Activated CD4-positive, alpha-beta T cell treated with anti-CD3 and anti-CD28 coated beads, Interleukin-10, Interleukin-2, amounts not matched to agents 100 ng/mL and 50 ng/mL, durations not matched to agents 16 hours and 8 hours (primary cell): ENCODE measurements around the gene LAMP5.

Experiments used
- DNase-seq: peaks from one replicate; pipeline ENCODE4 v3.0.0-alpha.2; 2020

The LAMP5 gene, protein sequence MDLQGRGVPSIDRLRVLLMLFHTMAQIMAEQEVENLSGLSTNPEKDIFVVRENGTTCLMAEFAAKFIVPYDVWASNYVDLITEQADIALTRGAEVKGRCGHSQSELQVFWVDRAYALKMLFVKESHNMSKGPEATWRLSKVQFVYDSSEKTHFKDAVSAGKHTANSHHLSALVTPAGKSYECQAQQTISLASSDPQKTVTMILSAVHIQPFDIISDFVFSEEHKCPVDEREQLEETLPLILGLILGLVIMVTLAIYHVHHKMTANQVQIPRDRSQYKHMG

DNA sequence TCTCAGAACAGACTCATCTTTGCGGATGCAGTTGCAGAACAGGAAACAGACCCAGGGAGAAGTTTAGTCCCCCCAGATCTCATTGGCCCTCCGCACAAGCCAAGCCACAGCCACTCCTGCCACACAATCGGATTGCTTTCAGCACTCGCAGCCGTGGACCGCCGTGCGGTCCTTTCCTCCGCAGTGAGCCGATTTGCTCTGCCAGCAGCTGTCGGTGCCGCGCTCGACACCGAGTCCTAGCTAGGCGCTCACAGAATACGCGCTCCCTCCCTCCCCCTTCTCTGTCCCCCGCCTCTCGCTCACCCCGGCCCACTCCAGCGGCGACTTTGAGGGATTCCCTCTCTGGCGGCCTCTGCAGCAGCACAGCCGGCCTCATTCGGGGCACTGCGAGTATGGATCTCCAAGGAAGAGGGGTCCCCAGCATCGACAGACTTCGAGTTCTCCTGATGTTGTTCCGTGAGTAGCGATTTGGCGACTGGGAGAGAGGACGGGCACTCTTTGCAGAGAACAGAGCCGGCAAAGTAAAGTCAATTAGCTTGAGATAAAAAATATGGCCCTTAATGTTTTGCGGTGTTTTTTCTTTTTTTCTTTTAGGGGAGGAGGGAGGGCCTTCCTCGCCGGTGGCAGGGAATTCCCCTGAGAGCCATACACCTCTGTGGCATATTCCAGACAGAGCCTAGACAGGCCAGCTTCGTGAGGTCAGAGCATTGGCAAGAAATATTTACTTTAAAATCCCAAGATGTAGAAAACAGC is at the start of gene LAMP5:
Gene LAMP5, plus strand, starts transcription at position 130 of the 753 bp plus-strand sequence. Its CDS starts 263 bp downstream, at position 393.
- no peak for DNase-seq

- no peak for DNase-seq
These were observed 46.4 kb upstream of the LAMP5 start for GRCh38 chr20:9467995-9468394.

- DNase-seq: no peak
These were observed 39.5 kb upstream of the LAMP5 start for GRCh38 chr20:9474835-9475415.

DNA sequence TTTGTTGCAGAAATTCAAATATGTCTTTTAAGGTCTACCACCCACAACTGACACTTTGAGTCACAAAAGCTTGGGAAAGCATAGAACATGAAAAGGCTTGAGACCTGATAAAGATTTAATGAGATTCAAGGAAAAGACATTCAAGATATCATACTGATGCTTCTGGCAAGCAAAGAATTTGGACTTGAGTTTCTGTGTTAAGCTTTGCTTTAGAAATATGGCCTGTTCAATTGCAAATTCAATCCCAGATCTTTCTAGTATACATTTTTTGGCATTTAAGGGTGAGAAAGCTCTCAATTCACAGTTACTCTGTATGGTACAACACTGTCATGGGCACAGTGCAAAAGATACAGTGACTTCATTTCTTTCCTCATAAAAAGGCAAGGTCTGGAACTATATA is 38.9 kb upstream of the LAMP5 start:
- no peak for DNase-seq

GRCh38 chr20:9476174-9476573 is 38.2 kb upstream of the LAMP5 start:
- no peak for DNase-seq

GRCh38 chr20:9476637-9477036 is 37.8 kb upstream of the LAMP5 start:
- DNase-seq: no peak

DNA sequence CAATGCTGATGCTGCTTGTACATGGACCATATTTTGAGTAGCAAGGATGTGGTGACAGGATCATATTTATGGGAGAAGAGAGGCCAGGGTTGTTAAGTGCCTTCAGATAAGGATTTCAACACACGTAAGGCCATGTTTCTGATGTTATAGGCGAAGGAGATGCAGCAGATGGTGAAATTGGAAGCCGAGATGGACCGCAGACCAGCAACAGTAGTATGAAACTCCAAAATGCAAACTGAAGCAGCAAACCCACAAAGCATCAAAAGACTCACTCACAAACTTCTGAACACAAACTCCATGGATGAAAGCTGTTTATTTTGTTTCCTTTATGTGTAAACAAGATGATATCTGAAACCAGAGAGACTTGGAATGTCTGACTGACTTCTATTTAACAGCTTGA is 35.6 kb upstream of the LAMP5 start:
- no peak for DNase-seq

- DNase-seq: no peak
These were observed 34.3 kb upstream of the LAMP5 start for GRCh38 chr20:9480066-9480465.

GRCh38 chr20:9482180-9482579 is 32.2 kb upstream of the LAMP5 start:
- no peak for DNase-seq

GRCh38 chr20:9483131-9483530 is 31.3 kb upstream of the LAMP5 start:
- DNase-seq: no peak

DNA sequence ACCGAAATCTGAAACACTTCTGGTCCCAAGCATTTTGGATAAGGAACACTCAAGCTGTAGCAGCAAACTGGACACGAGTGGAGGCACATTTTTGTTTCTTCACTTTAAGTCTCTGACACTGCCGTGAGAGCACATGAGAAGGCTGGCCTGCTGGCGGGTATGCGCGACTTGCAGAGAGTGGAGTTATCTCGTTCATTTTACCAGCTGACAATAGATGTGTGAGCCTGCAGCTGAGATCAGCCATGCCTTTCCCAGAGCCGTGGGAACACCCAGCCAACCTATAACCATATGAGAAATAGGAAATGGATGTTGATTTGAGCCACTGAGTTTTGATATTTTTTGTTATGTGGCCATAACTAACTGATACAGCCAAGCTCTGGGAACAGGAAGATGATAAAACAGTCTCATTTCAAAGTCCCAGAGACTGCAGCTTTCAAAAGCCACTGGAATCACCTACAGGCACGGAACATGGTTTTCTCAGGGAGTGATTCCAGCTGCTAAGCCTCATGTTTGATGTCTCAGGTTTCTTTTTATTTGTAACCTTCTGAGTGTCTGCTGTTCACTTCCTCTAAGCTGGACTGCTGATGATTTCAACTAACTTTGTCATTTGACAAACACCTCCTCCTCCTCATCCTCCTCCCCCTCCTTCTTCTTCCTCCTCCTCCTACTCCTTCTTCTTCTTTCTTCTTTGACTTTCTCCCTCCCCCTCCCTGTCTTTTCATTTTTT is 28.6 kb upstream of the LAMP5 start:
- no peak for DNase-seq

DNA sequence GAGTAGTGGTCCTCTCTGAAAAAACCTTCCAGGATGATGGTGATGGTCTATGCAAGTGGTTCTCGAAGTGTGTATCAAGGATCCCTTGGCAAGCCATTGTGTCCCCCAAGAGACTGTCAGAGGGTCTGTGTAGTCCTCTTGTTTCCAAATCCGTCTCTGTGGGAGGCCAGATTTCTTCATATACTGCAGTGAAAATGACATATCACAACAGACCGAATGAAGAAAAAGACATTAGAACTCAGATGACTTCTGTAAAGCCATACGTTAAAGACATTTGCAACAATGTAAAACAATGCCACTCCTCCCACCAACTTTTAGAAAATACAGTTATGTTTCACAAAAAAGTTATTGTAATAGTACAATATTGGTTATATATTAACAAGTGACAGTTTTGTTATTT is 27.2 kb upstream of the LAMP5 start:
- no peak for DNase-seq

- no peak for DNase-seq
These were observed 26.3 kb upstream of the LAMP5 start for GRCh38 chr20:9488063-9488462.

DNA sequence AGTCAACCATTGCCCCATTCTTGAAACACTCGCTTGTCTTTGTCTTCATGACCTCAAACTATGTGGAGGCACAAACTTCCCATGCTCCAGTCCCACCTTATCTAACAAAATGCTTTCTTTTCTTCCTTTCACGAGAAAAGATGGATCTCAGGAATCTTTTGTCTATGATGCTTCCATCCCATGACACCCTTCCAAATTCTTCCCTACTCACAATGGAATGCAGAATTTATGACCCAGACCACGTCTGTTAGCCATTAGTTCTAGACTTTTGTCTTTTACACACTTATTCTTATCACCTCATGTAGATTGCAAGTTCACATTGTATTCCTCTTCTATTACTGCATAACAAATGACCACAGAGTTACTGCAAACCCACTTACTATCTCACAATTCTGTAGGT is 24.2 kb upstream of the LAMP5 start:
- no peak for DNase-seq

DNA sequence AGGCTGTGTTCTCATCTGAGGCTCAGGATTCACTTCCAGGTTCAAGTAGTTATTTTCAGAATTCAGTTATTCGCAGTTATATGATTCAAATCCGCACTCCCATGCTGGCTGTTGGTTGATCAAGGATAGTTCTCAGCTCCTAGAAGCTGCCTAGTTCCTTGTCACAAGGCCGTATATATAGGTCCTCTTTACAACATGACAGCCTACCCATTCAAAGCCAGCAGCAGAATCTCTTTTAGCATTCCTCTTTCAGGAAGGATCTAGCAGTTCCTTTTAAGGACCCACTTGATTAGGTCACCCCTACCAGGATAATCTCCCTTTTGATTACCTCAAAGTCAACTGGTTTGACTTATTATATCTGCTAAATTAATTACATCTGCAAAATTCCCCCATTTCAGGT is 23.8 kb upstream of the LAMP5 start:
- DNase-seq: no peak

DNA sequence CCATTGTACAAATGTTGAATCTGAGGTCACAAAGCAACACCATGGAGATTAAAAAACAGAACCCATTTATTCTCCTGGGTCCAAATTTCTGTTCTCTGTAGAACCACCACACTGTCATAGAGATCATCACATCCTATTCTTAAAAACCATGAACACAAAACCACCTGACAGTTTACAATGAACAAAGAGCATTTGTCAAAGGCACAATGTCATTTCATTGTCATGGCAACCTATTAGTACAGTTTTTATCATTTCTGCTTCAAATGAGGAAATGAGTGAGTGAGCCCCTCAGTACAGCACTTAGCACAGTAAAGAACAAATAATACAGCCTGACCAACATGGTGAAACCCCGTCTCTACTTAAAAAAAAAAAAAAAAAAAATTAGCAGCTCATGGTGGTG is 23.1 kb upstream of the LAMP5 start:
- no peak for DNase-seq

GRCh38 chr20:9492067-9492466 is 22.3 kb upstream of the LAMP5 start:
- DNase-seq: no peak

DNA sequence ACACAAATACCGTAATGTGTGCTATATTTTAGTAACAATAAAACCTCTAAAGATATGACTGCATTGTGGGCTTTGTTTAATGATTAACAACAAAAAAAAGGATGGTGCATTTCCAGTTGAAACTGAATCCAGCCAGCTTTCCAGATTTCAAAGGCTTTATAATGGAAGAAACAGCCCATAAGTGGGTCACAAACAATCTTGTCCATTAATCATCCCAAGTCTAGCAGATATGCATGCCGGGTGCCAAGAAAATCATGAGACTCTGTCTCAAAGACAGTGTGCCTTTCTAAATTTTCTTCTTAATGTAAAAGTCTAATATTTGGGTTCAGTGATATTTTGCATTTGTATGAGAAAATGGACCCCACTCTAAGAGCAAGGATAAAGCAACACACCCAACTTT is 20.6 kb upstream of the LAMP5 start:
- no peak for DNase-seq

GRCh38 chr20:9495701-9496100 is 18.7 kb upstream of the LAMP5 start:
- DNase-seq: no peak

- DNase-seq: no peak
These were observed 18.2 kb upstream of the LAMP5 start for GRCh38 chr20:9496155-9496554.

DNA sequence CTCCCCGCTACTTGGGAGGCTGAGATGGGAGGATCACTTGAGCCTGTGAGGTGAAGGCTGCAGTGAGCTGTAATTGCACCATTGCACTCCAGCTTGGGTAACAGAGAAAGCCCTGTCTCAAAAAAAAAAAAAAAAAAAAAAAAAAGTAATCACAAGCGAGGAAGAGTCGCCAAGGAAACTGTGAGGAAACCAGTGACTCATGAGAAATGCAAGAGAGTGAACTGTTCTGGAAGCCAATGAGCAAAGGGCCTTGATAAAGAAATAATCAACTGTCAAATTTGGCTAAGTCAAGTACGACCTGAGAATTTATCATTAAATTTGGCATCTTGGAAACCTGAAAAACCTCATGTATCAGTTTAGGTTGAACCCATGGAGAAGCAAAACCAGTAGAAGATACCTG is 16.1 kb upstream of the LAMP5 start:
- no peak for DNase-seq

DNA sequence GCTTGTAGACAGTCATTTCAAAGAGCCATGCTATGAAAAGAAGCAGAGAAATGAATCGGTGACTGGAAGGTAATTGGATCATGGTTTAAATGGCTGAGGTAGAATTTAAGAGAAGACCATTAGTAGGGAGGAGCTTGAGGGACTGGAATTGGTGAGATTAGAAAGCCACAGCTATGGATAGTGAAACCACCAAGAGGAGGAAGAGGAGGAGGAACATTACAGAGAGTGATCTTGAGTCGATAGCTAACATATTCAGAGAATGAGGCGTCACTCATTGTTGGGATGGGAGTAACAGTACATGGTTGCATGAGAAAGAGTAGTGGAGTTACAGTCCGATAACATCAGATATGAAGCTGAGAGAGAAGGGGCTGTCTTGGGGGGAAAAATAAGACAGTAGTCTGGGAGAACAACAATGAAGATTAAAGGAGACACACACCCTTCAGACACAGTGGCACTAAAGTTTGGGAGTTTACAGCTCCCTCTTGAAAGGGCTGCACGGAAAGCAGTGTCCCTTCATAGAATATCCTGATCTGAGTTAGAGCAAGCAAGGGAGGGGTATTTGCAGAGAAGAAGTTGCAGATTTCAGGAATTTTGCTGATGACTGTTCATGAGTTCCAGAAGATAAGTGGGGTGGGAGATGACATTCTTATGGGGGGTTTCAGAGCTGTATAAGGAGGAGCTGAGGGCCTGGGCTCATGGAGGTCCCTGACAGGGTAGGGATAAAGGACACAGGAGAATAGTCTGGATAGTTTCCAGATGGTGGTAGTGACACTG is 15.1 kb upstream of the LAMP5 start:
- no peak for DNase-seq

GRCh38 chr20:9500121-9500520 is 14.3 kb upstream of the LAMP5 start:
- no peak for DNase-seq
